ENCODE measurements around the gene TEX22. TPM values are rescaled to one million over a fixed set of nuclear protein-coding genes. Genes with fewer than 3 reads are reported as not detected.

Gene TEX22
- total RNA-seq, 1 experiment from 2014 or later, result 0.67 TPM

DNA sequence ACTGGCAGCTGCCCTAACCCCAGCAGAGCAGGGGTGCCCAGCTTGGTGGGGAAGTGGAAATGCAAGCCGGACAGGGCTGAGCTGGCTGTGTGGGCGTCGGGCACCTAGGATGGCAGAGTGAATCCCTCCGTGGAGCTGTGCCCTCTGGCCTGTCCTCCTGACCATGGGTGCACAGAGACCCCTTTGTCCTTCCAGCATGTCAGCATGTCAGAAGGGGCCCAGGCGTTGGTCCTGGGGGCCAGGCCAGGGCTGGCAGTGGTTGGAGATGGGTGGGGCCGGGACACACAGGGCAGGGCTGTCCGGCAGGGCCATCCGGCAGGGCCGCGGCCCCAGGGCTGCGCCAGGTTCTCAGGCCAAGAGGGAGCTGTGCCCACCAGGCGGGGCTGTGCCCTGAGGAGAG is 8.8 kb upstream of the TEX22 start:
- no peak overlapping the region for H2AFZ ChIP-seq (ENCODE audit: low read length)
- no peak overlapping the region for H3K9ac ChIP-seq (ENCODE audit: low read length)
- 0 out of 2 replicates have a peak, but pooled peaks cover 2% of the 10 kb centered on the region for H3K4me1 ChIP-seq (ENCODE audit: low read length)
- H3K79me2 ChIP-seq (ENCODE audit: low read length), result no peaks in the 10 kb centered on the region
- H3K27me3 ChIP-seq (ENCODE audit: low read length), result no peaks in the 10 kb centered on the region
- H3K9me2 ChIP-seq (replicated peaks; ENCODE audit: insufficient read depth, low read length), result no peaks in the 10 kb centered on the region
- H3K9me3 ChIP-seq (ENCODE audit: low read length), result no peaks in the 10 kb centered on the region
- H3K4me3 ChIP-seq (ENCODE audit: low read length), result no peak overlapping the region
- no peak for DNase-seq
- no peaks in the 10 kb centered on the region for H3K36me3 ChIP-seq (ENCODE audit: insufficient read depth, low read length)
- no peak overlapping the region for H3K4me2 ChIP-seq (ENCODE audit: low read depth, low read length, poor library complexity, severe bottlenecking)
- 0 out of 2 replicates have a peak, but pooled peaks cover 9% of the 10 kb centered on the region for H4K20me1 ChIP-seq (ENCODE audit: insufficient read depth, low read depth, low read length)
- no peak overlapping the region for H3K27ac ChIP-seq (ENCODE audit: low read length)

DNA sequence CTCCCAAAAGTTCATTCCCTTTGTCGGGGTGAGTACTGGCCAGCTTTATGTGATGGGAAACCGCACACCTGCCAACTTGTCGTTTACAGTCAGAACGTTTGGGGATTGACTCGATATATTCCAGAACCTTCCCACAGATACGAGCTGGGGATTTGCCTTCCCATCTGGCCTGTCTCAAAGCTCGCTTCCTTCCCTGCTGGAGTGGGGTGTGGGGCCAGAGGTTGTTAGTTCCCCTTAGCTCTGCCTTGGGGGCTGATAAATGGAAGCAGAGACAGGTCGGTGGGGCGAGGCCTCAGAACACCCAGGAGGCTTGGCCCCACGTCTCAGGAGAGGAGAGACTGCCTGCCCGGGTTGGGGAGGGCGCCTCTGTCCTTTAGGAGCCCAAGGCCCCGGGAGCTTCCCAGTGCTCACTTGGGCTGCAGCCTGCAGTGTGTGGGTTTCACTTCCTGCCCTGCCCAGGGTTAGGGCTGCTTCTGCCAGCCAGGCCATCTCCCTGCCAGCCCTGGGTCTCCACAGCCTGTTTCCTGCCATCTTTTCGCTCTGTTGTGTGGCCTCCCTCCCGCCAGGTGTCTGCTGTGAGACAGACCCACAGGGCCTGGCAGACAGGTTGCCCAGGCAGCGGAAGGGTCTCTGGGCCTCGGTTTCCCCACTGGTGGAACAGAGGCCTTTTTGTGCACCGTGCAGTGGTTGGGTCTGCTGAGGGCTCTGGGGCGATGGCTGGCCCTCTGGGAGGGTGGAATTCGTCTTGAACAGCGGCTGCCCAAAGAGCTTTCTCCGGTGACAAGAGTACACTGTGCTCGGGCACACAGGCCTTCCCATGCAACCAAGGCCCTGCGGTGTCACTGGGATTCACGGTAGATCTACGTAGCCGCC is 8.1 kb upstream of the TEX22 start:
- Histone ChIP-seq H3K9me2 (replicated peaks; ENCODE audit: insufficient read depth, low read length) (no peaks in the 10 kb centered on the region), H3K27me3 (ENCODE audit: low read length) (no peaks in the 10 kb centered on the region), H3K4me3 (ENCODE audit: low read length) (no peak overlapping the region), H3K9me3 (ENCODE audit: low read length) (no peaks in the 10 kb centered on the region), H3K79me2 (ENCODE audit: low read length) (no peaks in the 10 kb centered on the region), H3K9ac (ENCODE audit: low read length) (no peak overlapping the region), H3K4me1 (ENCODE audit: low read length) (0 out of 2 replicates have a peak, but pooled peaks cover 2% of the 10 kb centered on the region), H4K20me1 (ENCODE audit: insufficient read depth, low read depth, low read length) (0 out of 2 replicates have a peak, but pooled peaks cover 9% of the 10 kb centered on the region), H3K4me2 (ENCODE audit: low read depth, low read length, poor library complexity, severe bottlenecking) (no peak overlapping the region), H2AFZ (ENCODE audit: low read length) (no peak overlapping the region), H3K36me3 (ENCODE audit: insufficient read depth, low read length) (no peaks in the 10 kb centered on the region), H3K27ac (ENCODE audit: low read length) (no peak overlapping the region)
- DNase-seq, result no peak

DNA sequence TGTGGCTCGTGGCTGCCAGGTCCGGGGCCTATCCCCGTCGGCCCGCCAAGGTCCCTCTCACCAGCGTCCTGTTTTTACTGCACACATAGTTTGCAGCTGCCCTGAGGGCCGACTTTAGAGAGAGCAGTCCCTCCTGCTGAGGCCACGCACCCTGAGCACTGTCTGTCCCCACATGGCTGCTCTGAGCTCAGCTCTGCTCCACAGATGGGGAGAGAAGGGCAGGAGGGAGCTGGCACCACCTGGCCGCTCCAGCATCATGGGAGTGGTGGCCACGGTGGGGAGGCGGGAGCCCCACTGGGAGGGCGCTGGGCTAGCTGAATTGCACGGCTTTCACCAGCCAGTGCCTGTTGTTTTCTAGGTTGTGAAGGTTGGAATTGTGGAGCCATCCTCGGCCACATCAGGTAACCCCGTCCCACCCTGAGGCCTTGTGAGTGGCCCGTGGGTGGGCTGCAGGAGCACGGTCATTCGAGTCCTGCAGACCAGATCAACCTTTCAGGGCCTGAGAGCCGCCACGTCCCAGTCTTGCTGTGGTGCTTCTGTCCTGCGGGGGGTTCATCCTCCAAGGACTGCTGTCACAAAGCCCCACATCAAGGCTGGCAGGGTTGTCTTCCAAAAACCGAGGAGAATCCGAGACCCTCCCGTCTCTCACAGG is 7.4 kb upstream of the TEX22 start:
- Histone ChIP-seq H3K9me2 (replicated peaks; ENCODE audit: insufficient read depth, low read length) (no peaks in the 10 kb centered on the region), H4K20me1 (ENCODE audit: insufficient read depth, low read depth, low read length) (0 out of 2 replicates have a peak, but pooled peaks cover 9% of the 10 kb centered on the region), H3K4me2 (ENCODE audit: low read depth, low read length, poor library complexity, severe bottlenecking) (no peak overlapping the region), H3K79me2 (ENCODE audit: low read length) (no peaks in the 10 kb centered on the region), H3K27me3 (ENCODE audit: low read length) (no peaks in the 10 kb centered on the region), H2AFZ (ENCODE audit: low read length) (no peak overlapping the region), H3K27ac (ENCODE audit: low read length) (no peak overlapping the region), H3K36me3 (ENCODE audit: insufficient read depth, low read length) (no peaks in the 10 kb centered on the region), H3K9ac (ENCODE audit: low read length) (no peak overlapping the region), H3K4me1 (ENCODE audit: low read length) (0 out of 2 replicates have a peak, but pooled peaks cover 2% of the 10 kb centered on the region), H3K4me3 (ENCODE audit: low read length) (no peak overlapping the region), H3K9me3 (ENCODE audit: low read length) (no peaks in the 10 kb centered on the region)
- no peak for DNase-seq

DNA sequence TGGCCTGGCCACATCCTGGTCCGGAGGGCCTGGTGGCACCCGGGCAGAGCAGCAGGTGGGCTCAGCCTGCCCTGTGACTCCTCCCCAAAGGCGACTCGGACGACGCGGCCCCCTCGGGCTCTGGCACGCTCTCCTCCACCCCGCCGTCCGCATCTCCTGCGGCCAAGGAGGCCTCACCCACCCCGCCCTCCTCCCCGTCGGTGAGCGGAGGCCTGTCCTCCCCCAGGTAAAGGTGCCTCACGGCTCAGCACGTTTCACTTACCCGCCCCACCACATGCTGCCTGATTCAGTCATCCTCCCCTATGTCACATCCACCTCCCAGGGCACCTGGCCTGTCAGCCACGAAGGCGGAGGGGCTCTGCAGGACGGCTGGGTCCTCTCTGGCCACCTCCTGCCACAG is 6.8 kb upstream of the TEX22 start:
- H3K9ac ChIP-seq (ENCODE audit: low read length), result no peak overlapping the region
- no peaks in the 10 kb centered on the region for H3K27me3 ChIP-seq (ENCODE audit: low read length)
- DNase-seq, result no peak
- H3K4me2 ChIP-seq (ENCODE audit: low read depth, low read length, poor library complexity, severe bottlenecking), result no peak overlapping the region
- H4K20me1 ChIP-seq (ENCODE audit: insufficient read depth, low read depth, low read length), result 0 out of 2 replicates have a peak, but pooled peaks cover 9% of the 10 kb centered on the region
- no peak overlapping the region for H3K4me3 ChIP-seq (ENCODE audit: low read length)
- H2AFZ ChIP-seq (ENCODE audit: low read length), result no peak overlapping the region
- H3K9me3 ChIP-seq (ENCODE audit: low read length), result no peaks in the 10 kb centered on the region
- H3K79me2 ChIP-seq (ENCODE audit: low read length), result no peaks in the 10 kb centered on the region
- no peaks in the 10 kb centered on the region for H3K9me2 ChIP-seq (replicated peaks; ENCODE audit: insufficient read depth, low read length)
- H3K4me1 ChIP-seq (ENCODE audit: low read length), result 0 out of 2 replicates have a peak, but pooled peaks cover 2% of the 10 kb centered on the region
- no peak overlapping the region for H3K27ac ChIP-seq (ENCODE audit: low read length)
- H3K36me3 ChIP-seq (ENCODE audit: insufficient read depth, low read length), result no peaks in the 10 kb centered on the region

DNA sequence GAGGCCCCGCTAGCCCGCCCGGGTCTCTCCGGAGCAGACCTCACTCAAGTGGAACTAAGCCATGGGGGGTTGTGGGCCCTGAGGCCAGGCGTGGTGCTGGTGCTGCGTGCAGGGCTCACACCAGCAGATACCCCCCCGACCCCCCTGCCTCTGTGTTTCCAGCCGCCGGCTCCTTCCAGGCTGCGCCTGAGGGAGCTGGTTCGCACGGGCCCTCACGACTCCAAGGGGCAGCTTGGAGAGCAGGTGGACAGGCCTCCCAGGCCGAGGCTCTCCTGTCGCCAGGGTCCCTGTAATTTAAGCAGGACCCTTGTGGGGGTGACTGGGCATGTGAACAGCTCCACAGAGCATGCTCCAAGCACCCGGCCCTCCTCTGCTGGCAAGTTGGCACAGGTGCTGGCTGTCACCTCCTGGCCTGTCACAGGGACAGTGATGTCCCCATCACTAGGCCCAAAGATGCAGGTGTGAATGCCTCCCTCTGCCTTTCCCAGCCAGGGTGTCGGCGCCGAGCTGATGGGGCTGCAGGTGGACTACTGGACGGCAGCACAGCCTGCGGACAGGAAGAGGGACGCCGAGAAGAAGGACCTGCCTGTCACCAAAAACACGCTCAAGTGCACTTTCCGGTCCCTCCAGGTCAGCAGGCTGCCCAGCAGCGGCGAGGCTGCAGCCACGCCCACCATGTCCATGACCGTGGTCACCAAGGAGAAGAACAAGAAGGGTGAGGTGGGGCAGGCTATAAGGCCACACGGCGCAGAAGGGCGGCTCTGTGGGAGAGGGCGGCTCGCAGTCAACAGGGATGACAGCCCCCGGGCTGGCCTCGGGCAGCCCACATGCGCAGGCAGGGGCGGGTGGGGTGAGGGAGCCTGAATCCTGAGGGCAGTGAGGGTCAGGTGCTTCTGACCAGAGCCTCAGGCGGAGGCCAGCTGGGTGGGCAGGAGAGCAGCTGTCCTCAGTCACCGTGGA is 5.9 kb upstream of the TEX22 start:
- H3K9ac ChIP-seq (ENCODE audit: low read length), result no peak overlapping the region
- no peak overlapping the region for H3K4me3 ChIP-seq (ENCODE audit: low read length)
- H3K27ac ChIP-seq (ENCODE audit: low read length), result no peak overlapping the region
- H3K4me1 ChIP-seq (ENCODE audit: low read length), result peaks cover 4% of the 10 kb centered on the region
- no peak overlapping the region for H2AFZ ChIP-seq (ENCODE audit: low read length)
- no peaks in the 10 kb centered on the region for H3K79me2 ChIP-seq (ENCODE audit: low read length)
- no peak for DNase-seq
- H4K20me1 ChIP-seq (ENCODE audit: insufficient read depth, low read depth, low read length), result 0 out of 2 replicates have a peak, but pooled peaks cover 9% of the 10 kb centered on the region
- H3K4me2 ChIP-seq (ENCODE audit: low read depth, low read length, poor library complexity, severe bottlenecking), result no peak overlapping the region
- no peaks in the 10 kb centered on the region for H3K36me3 ChIP-seq (ENCODE audit: insufficient read depth, low read length)
- H3K9me2 ChIP-seq (replicated peaks; ENCODE audit: insufficient read depth, low read length), result no peaks in the 10 kb centered on the region
- no peaks in the 10 kb centered on the region for H3K9me3 ChIP-seq (ENCODE audit: low read length)
- no peaks in the 10 kb centered on the region for H3K27me3 ChIP-seq (ENCODE audit: low read length)

DNA sequence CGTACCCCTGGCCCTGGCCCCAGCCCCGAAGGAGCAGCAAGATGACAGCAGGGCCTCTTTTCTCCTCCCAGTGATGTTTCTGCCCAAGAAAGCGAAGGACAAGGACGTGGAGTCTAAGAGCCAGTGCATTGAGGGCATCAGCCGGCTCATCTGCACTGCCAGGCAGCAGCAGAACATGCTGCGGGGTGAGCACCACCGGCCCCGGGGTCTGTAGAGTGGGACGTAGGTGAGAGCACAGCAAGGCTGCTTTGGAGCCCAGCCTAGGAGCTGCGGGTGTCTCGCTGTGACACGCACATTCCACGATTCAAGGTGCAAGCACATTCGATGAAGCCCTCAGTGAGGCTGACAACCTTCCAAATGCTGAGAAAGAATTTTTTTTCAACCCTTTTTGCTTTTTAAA is 5.2 kb upstream of the TEX22 start:
- Histone ChIP-seq H3K4me1 (ENCODE audit: low read length) (peaks cover 11% of the 10 kb centered on the region), H3K4me2 (ENCODE audit: low read depth, low read length, poor library complexity, severe bottlenecking) (no peak overlapping the region), H3K27me3 (ENCODE audit: low read length) (no peaks in the 10 kb centered on the region), H3K9ac (ENCODE audit: low read length) (no peak overlapping the region), H3K4me3 (ENCODE audit: low read length) (no peak overlapping the region), H3K9me3 (ENCODE audit: low read length) (no peaks in the 10 kb centered on the region), H3K79me2 (ENCODE audit: low read length) (no peaks in the 10 kb centered on the region), H2AFZ (ENCODE audit: low read length) (no peak overlapping the region), H3K27ac (ENCODE audit: low read length) (no peak overlapping the region), H3K36me3 (ENCODE audit: insufficient read depth, low read length) (no peaks in the 10 kb centered on the region), H3K9me2 (replicated peaks; ENCODE audit: insufficient read depth, low read length) (no peaks in the 10 kb centered on the region), H4K20me1 (ENCODE audit: insufficient read depth, low read depth, low read length) (0 out of 2 replicates have a peak, but pooled peaks cover 9% of the 10 kb centered on the region)
- no peak for DNase-seq

DNA sequence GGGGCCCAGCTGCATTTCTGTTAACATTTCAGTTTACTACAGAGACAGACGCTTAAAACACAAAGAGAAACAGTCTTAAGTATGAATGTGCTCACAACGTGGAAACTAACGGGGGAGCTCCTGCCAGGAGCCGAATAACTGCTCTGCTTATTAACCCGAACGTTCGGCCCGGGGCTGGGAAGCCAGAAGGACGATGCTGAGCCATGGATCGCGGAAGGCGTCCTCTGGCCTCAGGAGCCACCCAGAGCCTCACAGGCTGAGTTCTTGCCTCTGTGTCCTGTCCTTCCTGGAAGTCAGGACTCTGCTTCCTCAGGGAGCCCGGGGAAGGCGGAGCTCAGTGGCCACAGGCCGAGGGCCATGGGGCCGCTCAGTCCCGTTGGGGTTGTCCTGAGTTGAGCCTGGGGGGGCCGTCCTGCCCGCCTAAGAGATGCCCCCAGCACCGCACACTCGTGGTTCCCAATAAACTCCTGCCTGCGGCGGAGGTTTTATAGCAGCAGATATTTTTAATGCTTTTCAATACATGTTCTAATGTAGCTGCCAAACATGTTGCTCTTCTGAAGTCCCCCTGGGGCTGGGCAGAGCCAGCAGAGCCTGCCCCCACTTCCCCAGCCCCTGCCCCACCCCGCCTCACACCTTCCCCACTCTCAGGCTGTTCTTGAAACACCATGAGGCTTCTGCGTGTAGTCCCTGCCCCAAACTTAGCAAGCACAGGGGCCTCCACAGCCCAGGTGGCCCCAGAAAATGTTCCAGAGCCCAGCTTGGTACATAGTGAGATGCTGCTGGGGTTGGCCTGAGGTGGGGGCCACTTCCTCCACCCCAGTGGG is 3.4 kb upstream of the TEX22 start:
- peaks cover 11% of the 10 kb centered on the region for H3K79me2 ChIP-seq (ENCODE audit: low read length)
- no peak overlapping the region for H3K4me3 ChIP-seq (ENCODE audit: low read length)
- peaks cover 6% of the 10 kb centered on the region; the same call in 1 of the 2 replicates for H3K36me3 ChIP-seq (ENCODE audit: insufficient read depth, low read length)
- H4K20me1 ChIP-seq (ENCODE audit: insufficient read depth, low read depth, low read length), result peaks cover 2% of the 10 kb centered on the region
- no peaks in the 10 kb centered on the region for H3K27me3 ChIP-seq (ENCODE audit: low read length)
- no peaks in the 10 kb centered on the region for H3K9me3 ChIP-seq (ENCODE audit: low read length)
- H3K4me1 ChIP-seq (ENCODE audit: low read length), result peaks cover 25% of the 10 kb centered on the region
- H3K4me2 ChIP-seq (ENCODE audit: low read depth, low read length, poor library complexity, severe bottlenecking), result no peak overlapping the region
- no peak for DNase-seq
- H3K9me2 ChIP-seq (replicated peaks; ENCODE audit: insufficient read depth, low read length), result no peaks in the 10 kb centered on the region
- no peak overlapping the region for H2AFZ ChIP-seq (ENCODE audit: low read length)
- H3K9ac ChIP-seq (ENCODE audit: low read length), result no peak overlapping the region
- H3K27ac ChIP-seq (ENCODE audit: low read length), result no peak overlapping the region
